ENCODE measurements around the gene CDS1. TPM values are rescaled to one million over a fixed set of nuclear protein-coding genes. Genes with fewer than 3 reads are reported as not detected.
"Not testable (repeated sequence)": the region's sequence is repeated elsewhere in the genome, so short reads cannot be mapped to it uniquely, and the experiment has no call there.

The CDS1 gene
- total RNA-seq, 5 donors from 2014 or later (not counting 1 experiment from before 2014, with no cell fraction given), result 0.47 to 0.92 (median 0.68) TPM

DNA sequence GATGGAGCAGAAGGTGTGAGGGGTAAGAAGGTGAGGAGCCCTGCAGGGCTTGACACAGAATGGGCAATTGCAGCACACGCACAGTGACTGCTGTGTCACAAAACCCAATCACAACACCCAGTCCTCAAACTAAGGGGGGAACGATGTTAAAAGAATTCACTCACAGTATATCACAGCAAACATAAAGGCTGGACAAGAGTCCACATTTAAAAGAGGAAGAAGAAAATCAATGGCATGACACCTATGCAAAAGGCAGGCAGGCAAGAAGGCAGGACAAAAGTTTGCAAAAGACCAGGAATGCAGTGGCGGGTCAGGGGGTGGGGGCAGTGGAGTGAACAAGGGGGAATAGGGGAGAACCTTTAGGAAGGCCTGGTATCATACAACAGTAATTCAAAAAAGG, 77.7 kb downstream of the CDS1 start:
- ATAC-seq (replicated peaks in 1 of 4) (no peak), DNase-seq (no peak)
- ChIA-PET CTCF (no interaction called here), POLR2A (no interaction called here)
- H3K9me3 Mint-ChIP-seq, result peaks cover 4 to 15% (median 10%) of the 10 kb centered on the region in 3 donors
- no peaks in the 10 kb centered on the region for H3K27me3 ChIP-seq (replicated peaks in 1 of 2; ENCODE audit: control insufficient read depth in 2 of 2, extremely low read depth in 1 of 2, insufficient read depth in 2 of 2, low read length in 1 of 2)
- no peaks in the 10 kb centered on the region for H3K9me3 ChIP-seq
- no peaks in the 10 kb centered on the region for H3K36me3 ChIP-seq (ENCODE audit: control insufficient read depth in 2 of 2, extremely low read depth in 1 of 2, insufficient read depth in 1 of 2, low read length in 1 of 2)
- 71% methylated on average over 1 of the region's 3 CpGs for WGBS (ENCODE audit: insufficient coverage)
- H3K27me3 Mint-ChIP-seq, result peaks cover 2 to 5% of the 10 kb centered on the region in 2 donors
- no peak overlapping the region for H3K27ac ChIP-seq (ENCODE audit: low read length)
- H3K4me1 Mint-ChIP-seq, result no peaks in the 10 kb centered on the region
- no peak overlapping the region for H3K4me3 ChIP-seq (ENCODE audit: control insufficient read depth in 1 of 2, extremely low read depth in 1 of 2, low read length in 1 of 2)
- no peaks in the 10 kb centered on the region for H3K4me1 ChIP-seq (ENCODE audit: control insufficient read depth in 1 of 2, extremely low read depth in 1 of 2, insufficient read depth in 2 of 2, low read length in 2 of 2)
- H3K4me3 Mint-ChIP-seq, result no peak overlapping the region
- no peak overlapping the region for H3K27ac Mint-ChIP-seq
- no peaks in the 10 kb centered on the region for H3K36me3 Mint-ChIP-seq

DNA sequence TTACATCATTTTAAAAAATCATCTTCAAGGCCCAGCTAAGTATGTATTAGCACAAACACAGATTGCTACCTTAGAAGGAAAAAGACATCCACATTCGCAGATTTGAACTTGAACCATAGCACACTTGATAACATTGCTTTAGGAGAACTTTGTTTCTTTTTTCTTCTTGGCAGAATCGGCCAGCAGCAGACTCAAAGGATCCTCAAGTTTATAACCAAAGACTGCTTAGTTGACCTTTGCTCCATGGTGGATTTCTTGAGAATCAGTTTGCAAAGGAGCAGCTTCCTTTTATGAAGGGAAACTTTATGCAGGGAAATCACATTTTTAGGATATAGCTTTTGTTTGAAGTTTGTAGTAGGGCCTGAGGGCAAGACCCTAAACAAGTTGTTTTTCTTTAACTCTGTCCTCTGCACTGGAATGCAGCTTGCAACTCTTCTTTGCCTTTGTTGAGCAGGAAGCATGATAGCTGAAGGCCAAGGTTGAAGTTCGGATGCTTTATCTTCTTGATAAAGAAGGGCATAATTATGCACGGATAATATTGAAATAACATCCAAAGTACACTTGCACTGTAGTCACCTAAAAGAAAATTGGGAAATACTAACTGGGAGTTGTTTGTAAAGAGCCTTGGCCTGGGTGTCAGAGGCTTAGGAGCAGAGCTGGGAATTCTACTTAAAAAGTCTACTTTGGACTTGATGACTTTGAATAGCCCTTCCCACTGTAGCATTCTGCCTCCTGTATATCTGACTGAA, 78.4 kb downstream of the CDS1 start:
- ChIA-PET CTCF (interaction anchor here in 1 of 2 donors (0.6 kb wide), 1 partner anchor 888 kb away, joined by 3 read pairs; no protein-coding TSS in a partner anchor), POLR2A (no interaction called here)

DNA sequence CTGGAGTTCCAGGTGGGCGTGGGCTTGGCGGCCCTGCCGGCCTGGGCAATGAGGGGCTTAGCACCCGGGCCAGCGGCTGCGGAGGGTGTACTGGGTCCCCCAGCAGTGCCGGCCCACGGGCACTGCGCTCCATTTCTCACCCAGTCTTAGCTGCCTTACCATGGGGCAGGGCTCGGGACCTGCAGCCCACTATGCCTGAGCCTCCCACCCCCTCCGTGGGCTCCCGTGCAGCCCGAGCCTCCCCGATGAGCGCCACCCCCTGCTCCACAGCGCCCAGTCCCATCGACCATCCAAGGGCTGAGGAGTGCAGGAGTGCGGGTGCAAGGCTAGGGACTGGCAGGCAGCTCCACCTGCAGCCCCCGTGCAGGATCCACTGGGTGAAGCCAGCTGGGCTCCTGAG, 81.8 kb downstream of the CDS1 start:
- H3K4me1 ChIP-seq (ENCODE audit: control insufficient read depth in 1 of 2, extremely low read depth in 1 of 2, insufficient read depth in 2 of 2, low read length in 2 of 2); DNase-seq; H3K36me3 ChIP-seq (ENCODE audit: control insufficient read depth in 2 of 2, extremely low read depth in 1 of 2, insufficient read depth in 1 of 2, low read length in 1 of 2); POLR2A ChIA-PET; H3K9me3 ChIP-seq; H3K4me3 ChIP-seq (ENCODE audit: control insufficient read depth in 1 of 2, extremely low read depth in 1 of 2, low read length in 1 of 2); H3K36me3 Mint-ChIP-seq; H3K27ac ChIP-seq (ENCODE audit: low read length); H3K27me3 ChIP-seq (replicated peaks in 1 of 2; ENCODE audit: control insufficient read depth in 2 of 2, extremely low read depth in 1 of 2, insufficient read depth in 2 of 2, low read length in 1 of 2); H3K4me1 Mint-ChIP-seq; H3K27ac Mint-ChIP-seq; H3K27me3 Mint-ChIP-seq; H3K4me3 Mint-ChIP-seq; H3K9me3 Mint-ChIP-seq; ATAC-seq (replicated peaks in 1 of 4): not testable (repeated sequence)
- WGBS (ENCODE audit: insufficient coverage), result 94% methylated on average over 11 of the region's 19 CpGs
- CTCF ChIA-PET, result interaction anchor here in 1 of 2 donors (0.6 kb wide), 1 partner anchor 44 kb away, joined by 3 read pairs; no protein-coding TSS in a partner anchor

More for the DNA sequence above, 78.4 kb downstream of the CDS1 start:
- Mint-ChIP-seq H3K36me3 (no peaks in the 10 kb centered on the region), H3K27ac (no peak overlapping the region), H3K4me1 (no peaks in the 10 kb centered on the region), H3K4me3 (no peak overlapping the region), H3K27me3 (peaks cover 0 to 4% of the 10 kb centered on the region in 2 donors), H3K9me3 (peaks cover 4 to 13% (median 8%) of the 10 kb centered on the region in 3 donors)
- H3K27ac ChIP-seq (ENCODE audit: low read length), result no peak overlapping the region
- no peaks in the 10 kb centered on the region for H3K4me1 ChIP-seq (ENCODE audit: control insufficient read depth in 1 of 2, extremely low read depth in 1 of 2, insufficient read depth in 2 of 2, low read length in 2 of 2)
- no peak for DNase-seq
- no peaks in the 10 kb centered on the region for H3K9me3 ChIP-seq
- H3K36me3 ChIP-seq (ENCODE audit: control insufficient read depth in 2 of 2, extremely low read depth in 1 of 2, insufficient read depth in 1 of 2, low read length in 1 of 2), result no peaks in the 10 kb centered on the region
- no peak overlapping the region for H3K4me3 ChIP-seq (ENCODE audit: control insufficient read depth in 1 of 2, extremely low read depth in 1 of 2, low read length in 1 of 2)
- no peak for ATAC-seq (replicated peaks in 1 of 4)
- H3K27me3 ChIP-seq (replicated peaks in 1 of 2; ENCODE audit: control insufficient read depth in 2 of 2, extremely low read depth in 1 of 2, insufficient read depth in 2 of 2, low read length in 1 of 2), result no peaks in the 10 kb centered on the region
- WGBS (ENCODE audit: insufficient coverage), result no CpG with 5 or more reads among the region's 4 CpGs

DNA sequence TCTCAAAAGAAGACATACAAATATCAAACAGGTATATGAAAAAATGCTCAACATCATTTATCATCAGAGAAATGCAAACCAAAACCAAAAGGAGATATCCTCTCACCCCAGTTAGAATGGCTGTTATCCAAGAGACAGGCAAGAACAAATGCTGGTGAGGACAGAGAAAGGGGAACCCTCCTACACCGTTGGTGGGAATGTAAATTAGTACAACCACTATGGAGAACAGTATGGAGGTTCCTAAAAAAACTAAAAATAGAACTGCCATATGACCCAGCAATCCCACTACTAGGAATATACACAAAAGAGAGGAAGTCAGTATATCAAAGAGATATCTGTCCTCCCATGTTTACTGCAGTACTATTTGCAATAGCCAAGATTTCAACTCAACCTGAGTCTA, 83.5 kb downstream of the CDS1 start:
- ChIA-PET POLR2A (no interaction called here), CTCF (no interaction called here)
- H3K4me3 Mint-ChIP-seq, result no peak overlapping the region
- no peaks in the 10 kb centered on the region for H3K4me1 Mint-ChIP-seq
- H3K36me3 Mint-ChIP-seq, result no peaks in the 10 kb centered on the region
- WGBS (ENCODE audit: insufficient coverage), result no CpG with 5 or more reads among the region's 1 CpG
- no peaks in the 10 kb centered on the region for H3K4me1 ChIP-seq (ENCODE audit: control insufficient read depth in 1 of 2, extremely low read depth in 1 of 2, insufficient read depth in 2 of 2, low read length in 2 of 2)
- no peaks in the 10 kb centered on the region for H3K36me3 ChIP-seq (ENCODE audit: control insufficient read depth in 2 of 2, extremely low read depth in 1 of 2, insufficient read depth in 1 of 2, low read length in 1 of 2)
- no peak for ATAC-seq (replicated peaks in 1 of 4)
- H3K27me3 Mint-ChIP-seq, result peaks cover 0 to 4% of the 10 kb centered on the region in 2 donors
- no peak overlapping the region for H3K27ac ChIP-seq (ENCODE audit: low read length)
- H3K27me3 ChIP-seq (replicated peaks in 1 of 2; ENCODE audit: control insufficient read depth in 2 of 2, extremely low read depth in 1 of 2, insufficient read depth in 2 of 2, low read length in 1 of 2), result no peaks in the 10 kb centered on the region
- no peaks in the 10 kb centered on the region for H3K9me3 Mint-ChIP-seq
- DNase-seq, result no peak
- no peak overlapping the region for H3K4me3 ChIP-seq (ENCODE audit: control insufficient read depth in 1 of 2, extremely low read depth in 1 of 2, low read length in 1 of 2)
- H3K9me3 ChIP-seq, result no peaks in the 10 kb centered on the region
- H3K27ac Mint-ChIP-seq, result no peak overlapping the region

DNA sequence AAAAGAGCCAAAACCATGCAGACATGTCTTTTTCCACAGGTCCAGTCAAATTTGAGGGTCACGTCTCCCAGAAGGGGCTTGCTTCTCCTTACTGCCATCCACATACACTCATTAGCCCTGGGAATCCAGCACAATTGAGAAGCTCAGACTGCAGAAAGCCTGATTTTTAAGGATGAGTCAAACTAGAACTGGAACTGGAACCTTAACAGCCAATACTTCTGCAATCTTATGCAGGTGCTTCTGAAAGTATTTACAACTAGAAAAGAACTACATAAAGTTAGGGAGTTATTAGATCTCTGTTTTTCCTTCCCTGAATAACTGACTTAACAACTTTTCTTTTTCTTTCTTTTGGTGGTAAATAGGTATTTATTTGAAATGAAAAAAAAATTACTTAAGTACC, 86.3 kb downstream of the CDS1 start:
- H3K36me3 Mint-ChIP-seq, result no peaks in the 10 kb centered on the region
- H3K9me3 Mint-ChIP-seq, result no peaks in the 10 kb centered on the region
- WGBS (ENCODE audit: insufficient coverage), result 83% methylated on average over 1 of the region's 1 CpG
- no peaks in the 10 kb centered on the region for H3K4me1 Mint-ChIP-seq
- peaks cover 0 to 4% of the 10 kb centered on the region in 2 donors for H3K27me3 Mint-ChIP-seq
- POLR2A ChIA-PET, result no interaction called here
- H3K36me3 ChIP-seq (ENCODE audit: control insufficient read depth in 2 of 2, extremely low read depth in 1 of 2, insufficient read depth in 1 of 2, low read length in 1 of 2), result no peaks in the 10 kb centered on the region
- H3K4me3 Mint-ChIP-seq, result no peak overlapping the region
- ATAC-seq (replicated peaks in 1 of 4), result no peak
- CTCF ChIA-PET, result no interaction called here
- no peak overlapping the region for H3K27ac ChIP-seq (ENCODE audit: low read length)
- no peaks in the 10 kb centered on the region for H3K9me3 ChIP-seq
- no peak for DNase-seq
- H3K4me3 ChIP-seq (ENCODE audit: control insufficient read depth in 1 of 2, extremely low read depth in 1 of 2, low read length in 1 of 2), result no peak overlapping the region
- H3K27ac Mint-ChIP-seq, result no peak overlapping the region
- no peaks in the 10 kb centered on the region for H3K4me1 ChIP-seq (ENCODE audit: control insufficient read depth in 1 of 2, extremely low read depth in 1 of 2, insufficient read depth in 2 of 2, low read length in 2 of 2)
- no peaks in the 10 kb centered on the region for H3K27me3 ChIP-seq (replicated peaks in 1 of 2; ENCODE audit: control insufficient read depth in 2 of 2, extremely low read depth in 1 of 2, insufficient read depth in 2 of 2, low read length in 1 of 2)

DNA sequence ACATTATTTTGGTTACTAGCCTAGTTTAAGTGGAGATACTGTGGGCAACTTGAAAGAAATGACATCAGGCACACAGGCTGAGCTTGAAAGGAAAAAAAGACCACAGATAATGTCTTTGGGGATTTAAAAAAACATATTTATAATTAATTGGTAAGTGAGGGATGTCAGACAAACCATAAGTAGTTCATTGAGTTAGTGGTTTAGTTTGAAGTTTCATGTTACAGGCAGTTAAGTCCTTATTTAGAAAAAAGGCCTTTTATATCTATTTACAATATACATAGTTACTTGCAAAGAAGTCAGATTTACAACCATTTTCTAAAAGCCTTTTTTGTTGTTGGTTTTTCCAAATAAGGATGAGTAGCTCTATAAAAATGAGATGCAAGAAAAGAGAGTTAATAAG, 89.2 kb downstream of the CDS1 start:
- Mint-ChIP-seq H3K36me3 (no peaks in the 10 kb centered on the region), H3K9me3 (no peaks in the 10 kb centered on the region), H3K27ac (no peak overlapping the region), H3K4me1 (no peaks in the 10 kb centered on the region), H3K4me3 (no peak overlapping the region), H3K27me3 (no peaks in the 10 kb centered on the region)
- Histone ChIP-seq H3K9me3 (no peaks in the 10 kb centered on the region), H3K4me3 (ENCODE audit: control insufficient read depth in 1 of 2, extremely low read depth in 1 of 2, low read length in 1 of 2) (no peak overlapping the region), H3K27me3 (replicated peaks in 1 of 2; ENCODE audit: control insufficient read depth in 2 of 2, extremely low read depth in 1 of 2, insufficient read depth in 2 of 2, low read length in 1 of 2) (no peaks in the 10 kb centered on the region), H3K27ac (ENCODE audit: low read length) (no peak overlapping the region), H3K4me1 (ENCODE audit: control insufficient read depth in 1 of 2, extremely low read depth in 1 of 2, insufficient read depth in 2 of 2, low read length in 2 of 2) (no peaks in the 10 kb centered on the region), H3K36me3 (ENCODE audit: control insufficient read depth in 2 of 2, extremely low read depth in 1 of 2, insufficient read depth in 1 of 2, low read length in 1 of 2) (no peaks in the 10 kb centered on the region)
- no peak for ATAC-seq (replicated peaks in 1 of 4)
- POLR2A ChIA-PET, result no interaction called here
- DNase-seq, result no peak
- CTCF ChIA-PET, result interaction anchor here in 1 of 2 donors (0.6 kb wide), 1 partner anchor 1947 kb away, joined by 4 read pairs; no protein-coding TSS in a partner anchor

Data from T-cell (primary cell).